Tibial nerve (tissue), 4 donors: Measurements from ENCODE around the gene LAMP1. TPM values are rescaled to one million over a fixed set of nuclear protein-coding genes. Genes with fewer than 3 reads are reported as not detected.

Experiments
- DNase-seq, 2 donors: peaks; one replicate each; pipeline ENCODE4 v3.0.0-alpha.2; 2019; ENCODE audit warnings: low spot score in 2 of 2
- H3K27ac ChIP-seq, 4 donors: fragments of 200-600 bp; sonication (generic) in 3 of 4; one replicate each; pipeline ENCODE4 v1.5.1; 2017 to 2019; ENCODE audit warnings: mild to moderate bottlenecking in 1 of 4
- H3K27me3 ChIP-seq, 2 donors: fragments of 200-600 bp; sonication (generic) in 1 of 2; one replicate each; pipeline versions ENCODE4 v1.5.1 to v1.6.0; 2017 to 2019
- H3K36me3 ChIP-seq, 3 donors: fragments of 200-600 bp; sonication (generic); one replicate each; pipeline ENCODE4 v1.5.1; 2018 to 2019
- H3K4me1 ChIP-seq, 4 donors: fragments of 200-600 bp; sonication (generic) in 3 of 4; one replicate each; pipeline ENCODE4 v1.5.1; 2017 to 2019
- H3K4me3 ChIP-seq, 4 donors: fragments of 200-600 bp; sonication (generic) in 3 of 4; one replicate each; pipeline ENCODE4 v1.5.1; 2017 to 2019; ENCODE audit warnings: mild to moderate bottlenecking in 1 of 4, moderate library complexity in 1 of 4
- H3K9me3 ChIP-seq, 4 donors: fragments of 200-600 bp; sonication (generic) in 3 of 4; one replicate each; pipeline ENCODE4 v1.5.1; 2017 to 2019
- EP300 ChIP-seq, 2 donors: sonication (generic); formaldehyde crosslinking; IDR thresholded peaks; one replicate each; pipeline ENCODE4 v1.6.1; 2017; ENCODE audit warnings: antibody characterized with exemption in 2 of 2, mild to moderate bottlenecking in 1 of 2
- POLR2A ChIP-seq, 2 donors: fragments of 450-650 bp; IDR thresholded peaks; one replicate each; pipeline ENCODE4 v1.6.1; 2017; ENCODE audit warnings: antibody characterized with exemption in 2 of 2, mild to moderate bottlenecking in 2 of 2, moderate library complexity in 2 of 2
- WGBS, 2 donors: methylation state at CpG; one replicate each; pipeline ENCODE4 v1.1.5; 2018; 5-methylcytosine and 5-hydroxymethylcytosine counted together
- total RNA-seq, 4 donors: library from RNA; depleted of rRNA; stranded (reverse); fragments of >200 nt; gene quantifications; one replicate each; pipeline ENCODE4 v1.1.0, GENCODE V29; 2016
- TF ChIP-seq, protein P1 (sequence below), 5 experiments: fragments of 200-600 bp in 3 of 5; fragments of 450-650 bp in 2 of 5; sonication (generic) in 3 of 5; IDR thresholded peaks; one replicate each; pipeline ENCODE4 v1.5.1; 2016 to 2019; ENCODE audit warnings: antibody characterized with exemption in 5 of 5, mild to moderate bottlenecking in 3 of 5, moderate library complexity in 2 of 5

The LAMP1 gene
- total RNA-seq, 4 donors from 2014 or later, result 114 to 166 (median 130) TPM

DNA sequence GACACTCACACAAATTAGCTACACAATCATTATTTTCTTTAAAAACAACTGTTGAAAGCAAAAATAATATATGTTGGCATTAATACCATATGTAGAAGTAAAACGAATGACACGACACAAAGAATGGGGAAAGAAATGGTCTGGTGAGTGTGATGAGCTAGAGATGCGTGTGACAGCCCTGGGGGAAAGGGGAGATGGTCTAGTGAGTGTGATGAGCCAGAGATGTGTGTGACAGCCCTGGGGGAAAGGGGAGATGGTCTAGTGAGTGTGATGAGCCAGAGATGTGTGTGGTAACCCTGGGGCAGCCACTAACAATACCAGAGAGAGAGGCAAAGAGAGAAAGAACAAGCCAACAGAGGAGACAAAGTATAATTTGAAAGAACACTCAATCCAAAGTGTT, 22.3 kb upstream of the LAMP1 start:
- no peak for TF ChIP-seq EP300 (IDR thresholded peaks at IDR 0.05)
- TF ChIP-seq, protein P1, sequence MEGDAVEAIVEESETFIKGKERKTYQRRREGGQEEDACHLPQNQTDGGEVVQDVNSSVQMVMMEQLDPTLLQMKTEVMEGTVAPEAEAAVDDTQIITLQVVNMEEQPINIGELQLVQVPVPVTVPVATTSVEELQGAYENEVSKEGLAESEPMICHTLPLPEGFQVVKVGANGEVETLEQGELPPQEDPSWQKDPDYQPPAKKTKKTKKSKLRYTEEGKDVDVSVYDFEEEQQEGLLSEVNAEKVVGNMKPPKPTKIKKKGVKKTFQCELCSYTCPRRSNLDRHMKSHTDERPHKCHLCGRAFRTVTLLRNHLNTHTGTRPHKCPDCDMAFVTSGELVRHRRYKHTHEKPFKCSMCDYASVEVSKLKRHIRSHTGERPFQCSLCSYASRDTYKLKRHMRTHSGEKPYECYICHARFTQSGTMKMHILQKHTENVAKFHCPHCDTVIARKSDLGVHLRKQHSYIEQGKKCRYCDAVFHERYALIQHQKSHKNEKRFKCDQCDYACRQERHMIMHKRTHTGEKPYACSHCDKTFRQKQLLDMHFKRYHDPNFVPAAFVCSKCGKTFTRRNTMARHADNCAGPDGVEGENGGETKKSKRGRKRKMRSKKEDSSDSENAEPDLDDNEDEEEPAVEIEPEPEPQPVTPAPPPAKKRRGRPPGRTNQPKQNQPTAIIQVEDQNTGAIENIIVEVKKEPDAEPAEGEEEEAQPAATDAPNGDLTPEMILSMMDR (IDR thresholded peaks at IDR 0.05), result no peak
- no peak for TF ChIP-seq POLR2A (IDR thresholded peaks at IDR 0.05)
- Histone ChIP-seq H3K9me3 (no peaks in the 10 kb centered on the region), H3K4me1 (peaks cover 0 to 8% (median 0%) of the 10 kb centered on the region in 4 donors), H3K4me3 (no peak overlapping the region), H3K27ac (no peak overlapping the region), H3K27me3 (no peaks in the 10 kb centered on the region), H3K36me3 (peaks cover 0 to 13% (median 0%) of the 10 kb centered on the region in 3 donors)
- no peak for DNase-seq
- 83 to 88% methylated on average over 3 of the region's 3 CpGs for WGBS, 2 donors

DNA sequence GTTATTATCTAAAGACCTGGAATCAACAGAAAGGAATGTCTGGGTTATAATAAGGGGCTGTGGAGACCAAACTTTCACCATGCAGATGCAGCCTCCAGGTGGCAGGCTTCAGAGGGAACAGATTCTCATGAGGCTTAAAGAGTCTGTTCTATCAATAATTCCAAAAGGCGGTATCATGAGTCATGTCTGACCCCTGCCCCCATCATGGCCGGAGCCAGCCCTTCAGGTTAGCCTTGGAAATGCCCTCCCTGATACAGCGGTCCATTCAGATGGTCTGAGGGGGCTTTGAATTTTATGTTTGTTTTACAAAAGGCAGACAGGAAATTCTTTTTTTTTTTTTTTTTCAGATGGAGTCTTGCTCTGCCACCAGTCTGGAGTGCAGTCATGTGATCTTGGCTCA, 21.7 kb upstream of the LAMP1 start:
- no peak for DNase-seq
- TF ChIP-seq EP300 (IDR thresholded peaks at IDR 0.05), result no peak
- no peak for TF ChIP-seq POLR2A (IDR thresholded peaks at IDR 0.05)
- TF ChIP-seq, protein P1 (IDR thresholded peaks at IDR 0.05), result peak in 4 of 5 experiments; percentile 15 to 26 (median 20)
- 5 to 13% methylated on average over 3 of the region's 3 CpGs for whole genome bisulfite sequencing, 2 donors
- no peak overlapping the region for H3K27ac ChIP-seq
- H3K27me3 ChIP-seq, result no peaks in the 10 kb centered on the region
- H3K4me1 ChIP-seq, result peaks cover 0 to 8% (median 0%) of the 10 kb centered on the region in 4 donors
- H3K36me3 ChIP-seq, result peaks cover 0 to 11% (median 0%) of the 10 kb centered on the region in 3 donors
- H3K4me3 ChIP-seq, result no peak overlapping the region
- H3K9me3 ChIP-seq, result no peaks in the 10 kb centered on the region

DNA sequence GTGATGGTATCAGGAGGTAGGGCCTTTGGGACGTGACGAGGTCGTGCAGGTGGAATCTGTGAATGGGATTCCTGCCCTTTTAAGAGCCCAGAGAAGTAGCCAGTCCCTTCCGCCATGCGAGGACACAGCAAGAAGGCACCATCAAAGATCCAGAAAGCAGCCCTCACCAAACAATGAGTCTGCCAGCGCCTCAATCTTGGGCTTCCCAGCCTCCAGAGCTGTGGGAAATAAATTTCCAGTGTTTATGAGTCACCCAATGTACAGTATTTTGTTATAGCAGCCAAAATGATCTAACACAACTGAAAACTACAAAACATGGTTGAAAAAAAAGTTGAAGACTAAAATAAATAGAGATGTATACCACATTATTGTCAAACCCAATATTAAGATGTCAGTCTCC, 16.9 kb upstream of the LAMP1 start:
- TF ChIP-seq, protein P1 (IDR thresholded peaks at IDR 0.05), result no peak
- TF ChIP-seq EP300 (IDR thresholded peaks at IDR 0.05) (no peak), POLR2A (IDR thresholded peaks at IDR 0.05) (no peak)
- H3K27ac ChIP-seq, result no peak overlapping the region
- 91 to 94% methylated on average over 6 of the region's 6 CpGs for WGBS, 2 donors
- peaks cover 0 to 7% (median 0%) of the 10 kb centered on the region in 4 donors for H3K4me1 ChIP-seq
- no peaks in the 10 kb centered on the region for H3K36me3 ChIP-seq
- DNase-seq, result no peak
- no peaks in the 10 kb centered on the region for H3K27me3 ChIP-seq
- no peak overlapping the region for H3K4me3 ChIP-seq
- no peaks in the 10 kb centered on the region for H3K9me3 ChIP-seq

DNA sequence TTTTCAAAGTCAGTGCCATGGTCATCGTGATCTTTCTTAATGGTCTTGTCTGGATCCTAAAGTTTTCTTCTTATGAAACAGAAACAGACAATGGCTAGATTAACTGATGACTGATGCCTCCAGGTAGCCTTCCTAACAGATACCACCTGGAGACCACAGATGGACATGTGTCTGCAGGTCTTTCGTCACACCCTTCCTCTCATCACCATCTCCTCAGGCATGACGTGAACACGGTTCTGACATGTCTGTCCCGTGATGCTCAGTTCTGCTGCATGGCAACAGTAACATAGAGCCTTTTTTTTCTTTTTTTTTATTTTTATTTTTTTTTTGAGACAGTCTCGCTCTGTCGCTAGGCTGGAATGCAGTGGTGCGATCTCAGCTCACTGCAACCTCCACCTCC, 13.1 kb upstream of the LAMP1 start:
- 81 to 89% methylated on average over 8 of the region's 8 CpGs for WGBS, 2 donors
- no peak for DNase-seq

DNA sequence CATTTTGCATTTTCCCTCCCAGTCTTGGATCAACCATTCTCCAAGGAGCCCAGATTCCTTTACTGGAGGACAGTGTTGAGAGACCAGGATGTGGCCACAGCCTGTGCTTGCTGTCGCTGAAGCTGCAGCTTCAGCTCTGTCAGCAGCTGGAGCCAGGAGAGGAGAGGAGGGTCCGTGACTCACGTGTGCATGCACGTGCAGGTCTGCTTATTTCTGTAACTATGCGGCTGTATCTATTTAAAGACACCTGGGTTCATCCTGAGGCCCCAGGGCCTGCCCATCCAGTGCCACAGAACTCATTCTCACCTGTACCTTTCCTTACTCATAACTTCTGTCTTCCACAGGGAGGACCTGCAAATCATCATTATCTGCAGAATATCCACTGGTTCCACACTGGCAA, 8.2 kb upstream of the LAMP1 start:
- DNase-seq, result no peak
- TF ChIP-seq, protein P1 (IDR thresholded peaks at IDR 0.05), result no peak
- TF ChIP-seq EP300 (IDR thresholded peaks at IDR 0.05) (no peak), POLR2A (IDR thresholded peaks at IDR 0.05) (no peak)
- WGBS, 2 donors, result 53 to 59% methylated on average over 5 of the region's 5 CpGs

More for the DNA sequence above, 13.1 kb upstream of the LAMP1 start:
- H3K4me3 ChIP-seq, result no peak overlapping the region
- H3K36me3 ChIP-seq, result no peaks in the 10 kb centered on the region
- peaks cover 0 to 2% of the 10 kb centered on the region in 2 donors for H3K27me3 ChIP-seq
- H3K27ac ChIP-seq, result no peak overlapping the region
- no peak for TF ChIP-seq EP300 (IDR thresholded peaks at IDR 0.05)
- TF ChIP-seq POLR2A (IDR thresholded peaks at IDR 0.05), result no peak
- H3K9me3 ChIP-seq, result no peaks in the 10 kb centered on the region
- no peaks in the 10 kb centered on the region for H3K4me1 ChIP-seq

DNA sequence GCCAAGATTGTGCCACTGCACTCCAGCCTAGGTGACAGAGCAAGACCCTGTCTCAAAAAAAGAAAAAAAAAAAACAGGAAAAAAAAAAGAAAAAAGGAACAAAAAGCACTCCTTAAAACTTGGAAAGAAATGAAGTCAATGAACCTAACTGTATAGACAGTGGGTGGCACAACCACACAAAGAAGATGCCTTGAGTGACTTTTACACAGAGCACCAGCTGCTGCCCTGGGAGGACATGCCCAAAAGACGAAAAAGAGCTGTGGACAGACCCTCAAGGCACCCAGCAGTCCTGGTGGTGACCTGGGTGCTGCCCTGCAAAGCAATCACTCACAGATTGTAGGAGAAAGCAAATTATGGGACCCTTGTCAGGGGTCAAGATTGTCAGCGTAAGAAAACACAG, 5.9 kb upstream of the LAMP1 start:
- Histone ChIP-seq H3K4me3 (no peak overlapping the region), H3K4me1 (peaks cover 0 to 18% (median 3%) of the 10 kb centered on the region in 4 donors), H3K9me3 (no peaks in the 10 kb centered on the region), H3K36me3 (no peaks in the 10 kb centered on the region), H3K27me3 (peaks cover 0 to 5% of the 10 kb centered on the region in 2 donors), H3K27ac (no peak overlapping the region)
- 63 to 65% methylated on average over 2 of the region's 2 CpGs for WGBS, 2 donors
- TF ChIP-seq, protein P1 (IDR thresholded peaks at IDR 0.05), result no peak
- DNase-seq, result no peak

More for the DNA sequence above, 8.2 kb upstream of the LAMP1 start:
- Histone ChIP-seq H3K36me3 (no peaks in the 10 kb centered on the region), H3K4me1 (peaks cover 0 to 10% (median 0%) of the 10 kb centered on the region in 4 donors), H3K27ac (no peak overlapping the region), H3K9me3 (no peaks in the 10 kb centered on the region), H3K27me3 (peaks cover 0 to 5% of the 10 kb centered on the region in 2 donors), H3K4me3 (no peak overlapping the region)
